Kidney (tissue), 14 donors: ENCODE data around the gene FSD2. TPM values are rescaled to one million over a fixed set of nuclear protein-coding genes. Genes with fewer than 3 reads are reported as not detected.

Experiments used
- DNase-seq, 5 donors: peaks; one replicate each; pipeline ENCODE4 v3.0.0-alpha.2; 2013 to 2020
- FAIRE-seq: peaks from 2 replicates; lab custom pipeline; 2012; peaks lifted over from hg19 to GRCh38; lab: Jason Lieb, UNC
- H3K27ac ChIP-seq, 2 donors: one replicate each; pipeline ENCODE4 v1.7.0; 2013; ENCODE audit warnings: low read depth in 2 of 2, low read length in 2 of 2, inconsistent platforms in 1 of 2
- H3K27me3 ChIP-seq: one replicate; pipeline ENCODE4 v1.7.1; 2013; ENCODE audit warnings: low read length, inconsistent platforms; ENCODE audit not compliant: control insufficient read depth, insufficient read depth
- H3K36me3 ChIP-seq, 3 donors: one replicate each; pipeline versions ENCODE4 v1.7.0 to v1.7.1; 2013; ENCODE audit warnings: low read length in 3 of 3, control low read depth in 1 of 3, inconsistent platforms in 1 of 3; ENCODE audit not compliant: insufficient read depth in 3 of 3, control insufficient read depth in 2 of 3
- H3K4me1 ChIP-seq, 3 donors: one replicate each; pipeline versions ENCODE4 v1.7.0 to v1.7.1; 2013; ENCODE audit warnings: low read length in 3 of 3, inconsistent platforms in 1 of 3, low read depth in 1 of 3; ENCODE audit not compliant: control insufficient read depth in 2 of 3, insufficient read depth in 2 of 3
- H3K4me3 ChIP-seq, 3 donors: one replicate each; pipeline versions ENCODE4 v1.7.0 to v1.8.1; 2013; ENCODE audit warnings: low read length in 3 of 3, control low read depth in 1 of 3, inconsistent platforms in 1 of 3
- H3K9ac ChIP-seq, 3 donors: one replicate each; pipeline versions ENCODE4 v1.7.0 to v1.7.1; 2013; ENCODE audit warnings: low read length in 3 of 3, control low read depth in 1 of 3, inconsistent platforms in 1 of 3
- H3K9me3 ChIP-seq, 3 donors: one replicate each; pipeline versions ENCODE4 v1.7.0 to v1.7.1; 2013; ENCODE audit warnings: low read length in 3 of 3, control low read depth in 1 of 3, inconsistent platforms in 1 of 3; ENCODE audit not compliant: control insufficient read depth in 2 of 3, insufficient read depth in 1 of 3
- intact Hi-C: fragments of 100-400 bp; cut with DNase I; formaldehyde crosslinking; loops from one replicate; pipeline ENCODE4 v1.11.1; 2022
- polyA plus RNA-seq: library from polyadenylated mRNA; stranded (reverse); fragments of 350-450 nt; fragmentation: Illumina TruSeq; extraction: RNeasy Lipid Tissue Mini Kit (QIAGEN cat#74804); gene quantifications from one replicate; pipeline ENCODE4 v1.2.3, GENCODE V29; 2014; ENCODE audit warnings: low read depth, low replicate concordance; ENCODE audit not compliant: insufficient read depth
- total RNA-seq: library from RNA; stranded (reverse); fragmentation: NEBNext Ultra II Directional; extraction: Animal tissue kit (Norgen Biotek cat#: 25700); gene quantifications from one replicate; pipeline ENCODE4 v1.2.1, GENCODE V29; 2021
- TF ChIP-seq, protein P1 (sequence below): IDR thresholded peaks from 3 replicates; pipeline ENCODE4 v1.5.1; 2012; ENCODE audit warnings: mild to moderate bottlenecking, moderate library complexity, borderline replicate concordance; ENCODE audit not compliant: insufficient read depth; ENCODE audit errors: extremely low read depth
- donor health status: control.
- donor health status: control.
- donor health status: control.
- donor health status: control.
- donor health status: control.
- donor health status: DM: yes; HTN: yes; CAD: no.
- donor health status: Normal renal cell carcinoma (clear cell type).

The FSD2 gene
- total and polyA plus RNA-seq, 2 donors from 2014 or later, result not detected

DNA sequence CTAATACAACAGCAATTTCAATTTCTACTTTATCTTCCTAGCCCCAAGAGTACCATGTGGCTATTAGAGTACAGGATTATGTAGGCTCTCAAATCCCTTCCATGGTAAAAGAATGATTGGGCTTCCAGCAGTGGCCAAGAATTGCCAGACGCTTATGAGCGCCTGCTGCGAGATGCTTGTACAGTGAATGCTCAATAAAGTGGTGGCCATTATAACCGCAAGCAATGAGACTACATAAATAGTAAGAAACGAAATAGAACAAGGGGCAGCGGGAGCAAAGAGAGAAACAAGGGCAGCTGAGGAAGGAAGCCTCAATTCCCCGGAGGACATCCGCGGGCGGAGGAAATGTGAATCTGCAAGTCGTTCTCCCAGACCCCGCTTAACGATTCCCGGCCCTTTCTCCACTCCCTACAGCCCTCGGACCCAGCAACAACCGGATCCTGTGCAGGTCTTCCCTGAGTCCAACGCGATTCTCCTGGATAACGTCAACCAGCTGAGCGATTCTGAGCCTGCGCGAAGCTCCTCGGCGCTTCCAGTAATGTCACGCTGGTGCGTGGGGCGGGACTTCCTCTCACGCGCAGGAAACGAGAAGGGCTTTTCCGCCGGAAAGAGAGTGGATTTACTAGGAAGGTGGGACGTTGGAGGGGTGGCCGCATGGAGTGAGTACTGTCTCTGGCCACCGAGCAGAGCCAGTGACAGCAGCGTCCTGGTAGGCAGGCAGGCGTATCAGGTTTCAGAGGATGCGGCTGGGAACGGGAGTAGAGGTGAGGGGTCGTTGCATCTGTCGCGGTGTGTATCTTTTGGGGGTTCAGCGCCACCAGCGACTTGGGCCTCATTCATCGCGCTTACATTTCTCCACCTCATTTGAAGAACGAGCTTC, 55.7 kb downstream of the FSD2 start:
- Histone ChIP-seq H3K4me1 (peaks cover 5 to 11% (median 9%) of the 10 kb centered on the region in 3 donors), H3K27ac (peak overlapping the region; percentile 85 to 95), H3K9me3 (no peaks in the 10 kb centered on the region), H3K36me3 (peaks cover 0 to 10% (median 3%) of the 10 kb centered on the region in 3 donors), H3K27me3 (no peaks in the 10 kb centered on the region), H3K9ac (peak overlapping the region; percentile 77 to 99 (median 88)), H3K4me3 (peak overlapping the region; percentile 85 to 100 (median 99))
- TF ChIP-seq, protein P1, sequence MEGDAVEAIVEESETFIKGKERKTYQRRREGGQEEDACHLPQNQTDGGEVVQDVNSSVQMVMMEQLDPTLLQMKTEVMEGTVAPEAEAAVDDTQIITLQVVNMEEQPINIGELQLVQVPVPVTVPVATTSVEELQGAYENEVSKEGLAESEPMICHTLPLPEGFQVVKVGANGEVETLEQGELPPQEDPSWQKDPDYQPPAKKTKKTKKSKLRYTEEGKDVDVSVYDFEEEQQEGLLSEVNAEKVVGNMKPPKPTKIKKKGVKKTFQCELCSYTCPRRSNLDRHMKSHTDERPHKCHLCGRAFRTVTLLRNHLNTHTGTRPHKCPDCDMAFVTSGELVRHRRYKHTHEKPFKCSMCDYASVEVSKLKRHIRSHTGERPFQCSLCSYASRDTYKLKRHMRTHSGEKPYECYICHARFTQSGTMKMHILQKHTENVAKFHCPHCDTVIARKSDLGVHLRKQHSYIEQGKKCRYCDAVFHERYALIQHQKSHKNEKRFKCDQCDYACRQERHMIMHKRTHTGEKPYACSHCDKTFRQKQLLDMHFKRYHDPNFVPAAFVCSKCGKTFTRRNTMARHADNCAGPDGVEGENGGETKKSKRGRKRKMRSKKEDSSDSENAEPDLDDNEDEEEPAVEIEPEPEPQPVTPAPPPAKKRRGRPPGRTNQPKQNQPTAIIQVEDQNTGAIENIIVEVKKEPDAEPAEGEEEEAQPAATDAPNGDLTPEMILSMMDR, result no peak
- DNase-seq (peak; percentile 95 to 99 (median 95)), FAIRE-seq (peak; percentile 66)
- intact Hi-C loops, result no loop called here

- H3K27ac ChIP-seq, result no peak overlapping the region
- H3K9me3 ChIP-seq, result no peaks in the 10 kb centered on the region
- H3K4me3 ChIP-seq, result no peak overlapping the region
- FAIRE-seq, result no peak
- peaks cover 5 to 11% (median 9%) of the 10 kb centered on the region in 3 donors for H3K4me1 ChIP-seq
- H3K27me3 ChIP-seq, result no peaks in the 10 kb centered on the region
- H3K36me3 ChIP-seq, result peaks cover 0 to 3% (median 0%) of the 10 kb centered on the region in 3 donors
- TF ChIP-seq, protein P1, result no peak
- DNase-seq, result no peak
- intact Hi-C loops, result no loop called here
- no peak overlapping the region for H3K9ac ChIP-seq
Measured at GRCh38 chr15:82748315-82748714, 57.6 kb downstream of the FSD2 start.

DNA sequence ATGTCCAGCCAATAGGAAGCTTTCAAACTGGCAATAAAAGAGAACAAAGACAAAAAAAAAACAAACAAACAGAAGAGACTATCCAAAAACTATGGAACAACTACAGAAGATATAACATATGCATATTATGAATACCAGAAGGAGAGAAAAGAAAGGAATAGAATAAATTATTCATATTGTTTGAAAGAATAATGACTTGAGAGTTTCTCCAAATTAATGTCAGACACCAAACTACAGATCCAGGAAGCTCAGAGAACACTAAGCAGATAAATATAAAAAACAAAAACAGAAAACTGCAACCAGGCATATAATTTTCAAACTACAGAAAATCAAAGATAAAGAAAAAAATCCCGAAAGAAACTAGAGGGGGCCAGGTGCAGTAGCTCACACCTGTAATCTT, 62.1 kb downstream of the FSD2 start:
- Histone ChIP-seq H3K4me3 (no peak overlapping the region), H3K9ac (no peak overlapping the region), H3K27ac (no peak overlapping the region), H3K27me3 (no peaks in the 10 kb centered on the region), H3K9me3 (no peaks in the 10 kb centered on the region), H3K36me3 (no peaks in the 10 kb centered on the region), H3K4me1 (no peaks in the 10 kb centered on the region)
- FAIRE-seq (no peak), DNase-seq (no peak)
- intact Hi-C loops, result no loop called here
- TF ChIP-seq, protein P1, result no peak
